GM12872 (cell line): Measurements from ENCODE around the gene MOGAT3.

Experiments used
- TF ChIP-seq, protein P1 (sequence below): IDR thresholded peaks from 3 replicates; pipeline ENCODE4 v1.5.1; 2011; ENCODE audit warnings: low read depth, mild to moderate bottlenecking, low read length, moderate library complexity; ENCODE audit not compliant: insufficient read depth

MOGAT3 gene

DNA sequence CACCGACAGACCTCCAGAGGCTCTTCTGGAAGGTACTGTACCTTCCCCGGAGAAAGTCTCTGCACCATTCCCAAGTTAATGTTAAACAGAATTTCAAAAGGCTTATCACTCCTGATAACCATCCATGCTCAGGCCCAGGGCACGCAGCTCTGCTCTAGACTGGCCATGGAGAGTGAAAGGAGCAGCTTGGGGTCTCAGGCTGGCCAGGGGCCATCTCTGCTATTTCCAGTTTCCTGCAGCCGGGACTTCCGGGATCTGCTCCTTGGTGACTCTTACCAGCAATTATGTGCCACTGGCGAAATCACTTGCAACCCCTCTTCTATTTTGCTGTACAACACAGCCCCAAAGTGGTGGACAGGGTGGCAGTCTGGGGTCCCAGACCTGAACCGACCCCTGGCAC is 30.8 kb upstream of the MOGAT3 start:
- TF ChIP-seq, protein P1, sequence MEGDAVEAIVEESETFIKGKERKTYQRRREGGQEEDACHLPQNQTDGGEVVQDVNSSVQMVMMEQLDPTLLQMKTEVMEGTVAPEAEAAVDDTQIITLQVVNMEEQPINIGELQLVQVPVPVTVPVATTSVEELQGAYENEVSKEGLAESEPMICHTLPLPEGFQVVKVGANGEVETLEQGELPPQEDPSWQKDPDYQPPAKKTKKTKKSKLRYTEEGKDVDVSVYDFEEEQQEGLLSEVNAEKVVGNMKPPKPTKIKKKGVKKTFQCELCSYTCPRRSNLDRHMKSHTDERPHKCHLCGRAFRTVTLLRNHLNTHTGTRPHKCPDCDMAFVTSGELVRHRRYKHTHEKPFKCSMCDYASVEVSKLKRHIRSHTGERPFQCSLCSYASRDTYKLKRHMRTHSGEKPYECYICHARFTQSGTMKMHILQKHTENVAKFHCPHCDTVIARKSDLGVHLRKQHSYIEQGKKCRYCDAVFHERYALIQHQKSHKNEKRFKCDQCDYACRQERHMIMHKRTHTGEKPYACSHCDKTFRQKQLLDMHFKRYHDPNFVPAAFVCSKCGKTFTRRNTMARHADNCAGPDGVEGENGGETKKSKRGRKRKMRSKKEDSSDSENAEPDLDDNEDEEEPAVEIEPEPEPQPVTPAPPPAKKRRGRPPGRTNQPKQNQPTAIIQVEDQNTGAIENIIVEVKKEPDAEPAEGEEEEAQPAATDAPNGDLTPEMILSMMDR, result no peak

DNA sequence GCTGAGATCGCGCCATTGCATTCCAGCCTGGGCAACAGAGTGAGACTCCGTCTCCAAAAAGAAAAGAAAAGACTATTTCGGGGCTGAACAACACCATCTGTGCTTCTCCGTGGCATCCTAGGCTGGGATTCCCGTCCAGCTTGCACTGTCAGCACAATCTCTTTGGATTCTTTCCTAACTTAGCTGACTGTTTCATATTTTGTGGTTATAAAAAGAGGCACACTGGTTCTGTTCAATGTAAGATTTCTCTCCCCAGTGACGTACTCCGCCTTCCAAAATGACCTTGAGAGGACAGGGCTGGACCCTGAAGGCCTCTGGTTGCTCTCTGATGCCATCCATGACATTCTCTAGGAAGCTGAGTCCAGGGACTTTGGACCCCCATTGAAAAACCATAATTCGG is 25.9 kb upstream of the MOGAT3 start:
- TF ChIP-seq, protein P1, result no peak

DNA sequence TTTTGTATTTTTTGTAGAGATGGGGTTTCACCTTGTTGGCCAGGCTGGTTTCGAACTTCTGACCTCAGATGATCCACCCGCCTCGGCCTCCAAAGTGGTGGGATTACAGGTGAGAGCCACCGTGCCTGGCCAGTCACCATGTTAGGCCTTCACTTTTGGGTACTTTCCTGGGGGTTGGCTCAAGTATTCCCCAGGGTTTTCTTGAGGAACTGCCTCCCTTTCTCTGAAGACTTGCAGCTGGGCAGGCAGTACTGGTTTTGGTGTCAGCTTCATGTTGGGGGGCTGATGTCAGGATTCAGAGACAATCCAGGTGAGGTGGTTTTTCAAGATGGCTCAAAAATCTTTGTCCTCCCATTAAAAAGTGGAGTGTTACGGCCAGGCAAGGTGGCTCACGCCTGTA is 24.8 kb upstream of the MOGAT3 start:
- TF ChIP-seq, protein P1, result no peak

DNA sequence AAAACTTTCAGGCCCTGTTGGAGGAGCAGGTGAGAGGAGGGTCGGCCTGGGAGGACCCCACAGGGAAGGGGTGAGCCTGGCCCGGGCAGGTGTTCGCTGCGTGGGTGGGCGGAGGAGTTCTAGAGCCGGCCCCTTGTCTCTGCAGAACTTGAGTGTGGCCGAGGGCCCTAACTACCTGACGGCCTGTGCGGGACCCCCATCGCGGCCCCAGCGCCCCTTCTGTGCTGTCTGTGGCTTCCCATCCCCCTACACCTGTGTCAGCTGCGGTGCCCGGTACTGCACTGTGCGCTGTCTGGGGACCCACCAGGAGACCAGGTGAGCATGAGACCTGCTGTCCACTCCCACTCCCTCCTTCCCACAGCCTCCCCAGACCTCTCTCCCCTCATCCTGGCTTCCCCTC is 22.7 kb upstream of the MOGAT3 start:
- TF ChIP-seq, protein P1, result no peak

DNA sequence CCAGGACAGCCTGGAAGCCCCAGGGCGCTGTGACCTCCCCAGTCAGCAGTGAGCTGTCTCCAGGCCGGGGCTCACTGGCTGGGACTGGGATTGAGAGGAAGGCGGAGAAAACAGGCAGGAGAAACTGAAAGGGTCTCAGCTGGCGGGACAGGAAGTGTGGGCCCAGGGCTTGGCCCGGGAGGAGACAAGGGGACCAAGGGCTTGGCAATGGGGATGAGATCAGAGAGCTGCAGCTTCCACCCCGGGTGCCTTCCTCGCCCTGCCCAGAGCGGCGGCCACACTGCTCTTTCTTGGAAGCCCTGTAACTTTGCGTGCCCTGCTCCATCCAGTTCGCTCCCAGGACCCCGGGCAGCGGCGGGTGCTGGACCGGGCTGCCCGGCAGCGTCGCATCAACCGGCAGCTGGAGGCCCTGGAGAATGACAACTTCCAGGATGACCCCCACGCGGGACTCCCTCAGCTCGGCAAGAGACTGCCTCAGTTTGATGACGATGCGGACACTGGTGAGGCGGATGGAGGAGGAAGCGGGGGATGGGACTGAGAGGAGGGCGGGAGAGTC is 21.5 kb upstream of the MOGAT3 start:
- TF ChIP-seq, protein P1, result no peak

DNA sequence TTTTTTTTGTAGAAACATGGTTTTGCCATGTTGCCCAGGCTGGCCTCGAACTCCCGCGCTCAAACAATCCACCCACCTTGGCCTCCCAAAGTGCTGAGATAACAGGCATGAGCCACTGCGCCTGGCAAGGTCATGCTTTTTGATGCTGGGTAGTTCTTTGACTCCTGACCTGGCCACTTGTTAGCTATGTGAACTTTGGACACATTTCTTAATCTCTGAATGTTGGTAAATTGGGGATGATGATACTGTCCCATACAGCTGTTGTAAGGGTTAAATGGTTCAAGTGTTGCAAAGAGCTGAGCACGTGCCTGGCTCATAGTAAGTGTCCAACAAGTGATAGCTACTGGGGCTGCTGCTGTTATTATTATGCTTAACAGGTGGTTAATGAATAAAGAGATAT is 19.5 kb upstream of the MOGAT3 start:
- TF ChIP-seq, protein P1, result no peak

DNA sequence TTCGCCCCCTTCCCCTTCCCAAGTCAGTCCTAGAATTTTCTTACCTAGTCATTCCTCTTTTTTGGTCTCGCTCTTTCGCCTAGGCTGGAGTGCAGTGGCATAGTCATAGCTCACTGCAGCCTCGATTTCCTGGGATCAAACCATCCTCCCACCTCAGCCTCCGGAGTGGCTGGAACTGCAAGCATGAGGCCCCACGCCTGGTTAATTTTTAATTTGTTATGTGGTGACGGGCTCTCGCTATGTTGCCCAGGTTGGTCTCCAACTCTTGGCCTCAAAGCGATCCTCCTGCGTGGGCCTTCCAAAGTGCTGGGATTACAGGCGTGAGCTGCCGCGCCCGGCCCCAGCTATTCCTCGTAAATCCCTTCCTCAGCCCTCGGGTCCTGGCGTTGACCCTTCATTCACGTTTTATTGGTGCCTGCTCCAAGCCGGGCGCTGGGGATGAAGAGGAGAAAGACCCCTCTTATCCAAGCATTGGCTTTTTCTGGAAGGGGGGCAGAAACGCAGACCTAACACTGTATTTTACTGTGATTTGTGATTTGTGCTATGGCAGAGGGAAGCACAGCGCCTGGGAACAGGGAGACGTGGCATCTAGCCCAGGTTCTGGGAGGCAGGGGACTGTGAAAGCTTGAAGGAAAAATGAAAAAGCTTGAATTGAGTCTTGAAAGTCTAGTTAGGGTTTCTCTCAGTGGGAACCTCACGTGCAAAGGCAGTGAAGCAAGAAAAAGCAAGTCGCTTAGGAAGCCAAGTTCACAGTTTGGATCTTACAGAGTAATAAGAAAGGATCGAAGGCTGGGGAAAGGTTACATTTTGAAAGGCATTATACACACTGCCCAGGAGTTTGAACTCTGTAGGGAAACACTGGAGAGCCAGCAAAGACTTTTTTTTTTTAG is 17.6 kb upstream of the MOGAT3 start:
- TF ChIP-seq, protein P1, result no peak
